ENCODE measurements around the gene DNAH10.
A peak's percentile ranks its signal among the peaks of the same experiment; 100 is the strongest.

The DNAH10 gene

DNA sequence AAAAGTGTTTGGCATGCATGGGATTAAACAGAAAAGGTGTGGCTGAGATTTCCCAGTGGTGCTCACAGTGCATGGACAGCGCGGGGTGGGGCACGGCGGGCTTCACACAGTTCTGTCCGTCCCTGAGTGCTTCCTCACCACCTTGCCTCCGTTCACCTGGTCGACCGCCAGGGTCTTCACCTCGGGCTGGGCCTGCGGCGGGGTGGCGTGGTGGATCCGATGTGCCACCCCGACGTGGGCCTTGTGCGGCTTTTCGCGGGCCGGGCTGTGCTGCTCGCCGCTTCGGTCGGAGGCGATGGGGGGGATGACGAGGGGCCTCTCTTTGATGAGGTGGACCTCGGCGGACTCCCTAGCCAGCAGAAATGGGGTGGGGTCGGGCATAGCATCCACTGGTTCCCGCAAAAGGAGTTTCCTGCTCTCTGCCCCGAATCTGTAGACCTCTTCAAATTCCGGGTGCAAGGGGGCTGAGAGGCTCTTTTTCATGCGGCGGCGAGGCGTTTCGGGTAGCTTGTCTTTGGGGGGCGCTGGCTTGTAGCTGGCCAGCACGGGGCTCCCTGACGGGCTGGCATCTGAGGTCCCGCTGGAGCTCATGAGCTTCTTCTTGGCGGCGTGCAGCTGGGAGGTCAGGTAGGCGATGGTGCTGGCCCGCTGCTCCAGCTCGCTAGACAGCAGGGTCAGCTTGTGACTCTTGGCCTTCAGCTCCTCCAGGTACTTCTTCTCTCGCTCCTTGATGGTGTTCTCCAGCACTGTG, 175.0 kb downstream of the DNAH10 start:
- TF ChIP-seq TAF1 (IDR thresholded peaks at IDR 0.05; ENCODE audit: low read depth) (no peak), TEAD4 (IDR thresholded peaks at IDR 0.05) (no peak), RAD21 (IDR thresholded peaks at IDR 0.05; ENCODE audit: low read depth) (no peak), TCF12 (IDR thresholded peaks at IDR 0.05; ENCODE audit: low read depth) (no peak)
- TF ChIP-seq, protein P1, sequence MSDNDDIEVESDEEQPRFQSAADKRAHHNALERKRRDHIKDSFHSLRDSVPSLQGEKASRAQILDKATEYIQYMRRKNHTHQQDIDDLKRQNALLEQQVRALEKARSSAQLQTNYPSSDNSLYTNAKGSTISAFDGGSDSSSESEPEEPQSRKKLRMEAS (IDR thresholded peaks at IDR 0.05), result no peak

DNA sequence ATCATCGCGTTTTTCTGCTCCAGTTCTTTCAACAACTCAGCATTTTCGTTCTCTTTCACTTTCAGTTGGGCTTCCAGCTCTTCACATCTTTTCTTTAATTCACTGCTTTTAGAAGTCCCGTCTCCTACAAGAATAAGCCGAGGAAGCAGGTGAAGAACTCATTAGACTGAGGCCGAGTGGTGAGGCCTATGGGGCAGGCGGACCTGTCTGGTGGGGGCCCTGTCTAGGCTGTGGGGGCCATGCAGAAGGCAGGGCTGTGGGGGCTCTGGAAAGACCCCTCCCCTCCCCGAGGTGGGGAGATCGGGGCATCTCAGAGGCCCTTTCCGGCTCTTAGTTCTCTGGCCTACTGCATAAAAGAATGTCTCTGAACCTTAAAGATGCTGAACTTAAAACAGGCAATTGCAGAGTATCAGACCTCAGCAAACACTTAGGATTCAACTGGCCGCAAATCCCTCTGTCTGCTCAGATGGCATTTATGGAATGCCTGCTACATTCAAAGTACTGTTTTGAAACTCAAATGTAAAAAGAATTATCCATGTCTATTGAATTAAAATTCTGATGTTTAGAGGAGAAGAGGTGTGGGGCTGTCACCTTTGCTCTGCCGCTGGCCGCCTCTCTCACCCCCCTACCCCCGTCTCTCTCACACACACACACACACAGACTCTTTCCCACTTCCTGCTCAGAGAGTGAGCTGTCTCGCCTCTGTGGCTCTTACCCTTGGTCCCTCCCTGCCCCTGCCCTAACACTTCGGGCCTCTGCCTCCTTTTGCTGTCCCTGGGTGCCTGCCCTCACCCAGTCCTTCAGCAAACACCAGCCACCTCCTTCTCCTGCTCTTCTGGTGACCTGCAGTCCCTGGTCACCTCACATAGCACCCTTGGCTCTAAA, 175.8 kb downstream of the DNAH10 start:
- TF ChIP-seq, protein P2, sequence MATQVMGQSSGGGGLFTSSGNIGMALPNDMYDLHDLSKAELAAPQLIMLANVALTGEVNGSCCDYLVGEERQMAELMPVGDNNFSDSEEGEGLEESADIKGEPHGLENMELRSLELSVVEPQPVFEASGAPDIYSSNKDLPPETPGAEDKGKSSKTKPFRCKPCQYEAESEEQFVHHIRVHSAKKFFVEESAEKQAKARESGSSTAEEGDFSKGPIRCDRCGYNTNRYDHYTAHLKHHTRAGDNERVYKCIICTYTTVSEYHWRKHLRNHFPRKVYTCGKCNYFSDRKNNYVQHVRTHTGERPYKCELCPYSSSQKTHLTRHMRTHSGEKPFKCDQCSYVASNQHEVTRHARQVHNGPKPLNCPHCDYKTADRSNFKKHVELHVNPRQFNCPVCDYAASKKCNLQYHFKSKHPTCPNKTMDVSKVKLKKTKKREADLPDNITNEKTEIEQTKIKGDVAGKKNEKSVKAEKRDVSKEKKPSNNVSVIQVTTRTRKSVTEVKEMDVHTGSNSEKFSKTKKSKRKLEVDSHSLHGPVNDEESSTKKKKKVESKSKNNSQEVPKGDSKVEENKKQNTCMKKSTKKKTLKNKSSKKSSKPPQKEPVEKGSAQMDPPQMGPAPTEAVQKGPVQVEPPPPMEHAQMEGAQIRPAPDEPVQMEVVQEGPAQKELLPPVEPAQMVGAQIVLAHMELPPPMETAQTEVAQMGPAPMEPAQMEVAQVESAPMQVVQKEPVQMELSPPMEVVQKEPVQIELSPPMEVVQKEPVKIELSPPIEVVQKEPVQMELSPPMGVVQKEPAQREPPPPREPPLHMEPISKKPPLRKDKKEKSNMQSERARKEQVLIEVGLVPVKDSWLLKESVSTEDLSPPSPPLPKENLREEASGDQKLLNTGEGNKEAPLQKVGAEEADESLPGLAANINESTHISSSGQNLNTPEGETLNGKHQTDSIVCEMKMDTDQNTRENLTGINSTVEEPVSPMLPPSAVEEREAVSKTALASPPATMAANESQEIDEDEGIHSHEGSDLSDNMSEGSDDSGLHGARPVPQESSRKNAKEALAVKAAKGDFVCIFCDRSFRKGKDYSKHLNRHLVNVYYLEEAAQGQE (IDR thresholded peaks at IDR 0.05; ENCODE audit: low read depth), result no peak
- TF ChIP-seq, protein P1 (IDR thresholded peaks at IDR 0.05), result no peak
- TF ChIP-seq CEBPB (IDR thresholded peaks at IDR 0.05) (no peak), NFIC (IDR thresholded peaks at IDR 0.05) (no peak), EP300 (IDR thresholded peaks at IDR 0.05; ENCODE audit: borderline replicate concordance) (no peak), YY1 (IDR thresholded peaks at IDR 0.05; ENCODE audit: low read depth) (no peak), RAD21 (IDR thresholded peaks at IDR 0.05; ENCODE audit: low read depth) (no peak), FOXM1 (IDR thresholded peaks at IDR 0.05; ENCODE audit: borderline replicate concordance, low read depth) (no peak), EGR1 (IDR thresholded peaks at IDR 0.05) (no peak)
- TF ChIP-seq, protein P3, sequence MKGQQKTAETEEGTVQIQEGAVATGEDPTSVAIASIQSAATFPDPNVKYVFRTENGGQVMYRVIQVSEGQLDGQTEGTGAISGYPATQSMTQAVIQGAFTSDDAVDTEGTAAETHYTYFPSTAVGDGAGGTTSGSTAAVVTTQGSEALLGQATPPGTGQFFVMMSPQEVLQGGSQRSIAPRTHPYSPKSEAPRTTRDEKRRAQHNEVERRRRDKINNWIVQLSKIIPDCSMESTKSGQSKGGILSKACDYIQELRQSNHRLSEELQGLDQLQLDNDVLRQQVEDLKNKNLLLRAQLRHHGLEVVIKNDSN (IDR thresholded peaks at IDR 0.05), result no peak

DNA sequence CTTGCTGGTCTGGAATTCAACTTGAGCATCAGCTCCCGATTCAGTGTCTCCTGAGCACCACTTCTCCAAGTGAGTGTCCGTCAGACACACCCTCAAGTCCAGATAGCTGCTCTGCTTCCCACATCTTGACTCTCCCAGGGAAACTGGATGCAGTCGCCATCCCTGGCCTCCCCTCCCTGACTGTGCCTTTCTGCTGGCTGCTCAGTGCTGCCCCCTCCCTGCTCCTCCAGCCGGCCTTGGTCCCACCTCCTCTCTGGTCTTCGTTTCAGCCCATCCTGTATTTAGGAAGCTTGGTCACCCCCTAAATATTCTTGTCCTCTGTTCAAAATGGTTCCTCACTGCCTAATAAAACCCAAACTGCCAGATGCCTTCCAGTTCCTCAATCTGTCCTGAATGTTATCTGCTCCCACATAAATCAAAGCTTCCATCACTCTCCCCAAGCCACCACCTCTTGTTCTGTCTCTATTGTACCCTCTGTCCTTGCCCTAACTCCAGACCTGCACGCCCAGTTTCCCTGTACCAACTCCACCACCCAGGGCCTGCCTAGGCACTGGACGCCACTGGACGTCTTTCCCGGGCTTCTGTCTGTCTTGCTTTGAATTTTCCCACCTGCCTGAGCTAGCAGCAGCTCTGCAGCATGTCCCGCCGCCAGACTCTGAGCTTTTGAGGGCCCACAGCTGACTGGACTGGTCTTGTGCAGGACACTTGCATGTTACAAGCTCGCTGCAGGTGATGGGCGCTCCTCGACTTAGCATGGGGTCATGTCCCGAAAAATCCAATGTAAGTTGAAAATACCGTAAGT, 176.8 kb downstream of the DNAH10 start:
- peak; percentile 23; the same call in 1 of the 2 replicates for TF ChIP-seq RAD21 (IDR thresholded peaks at IDR 0.05; ENCODE audit: low read depth)
- no peak for TF ChIP-seq ZBTB7A (IDR thresholded peaks at IDR 0.05; ENCODE audit: low read depth)

DNA sequence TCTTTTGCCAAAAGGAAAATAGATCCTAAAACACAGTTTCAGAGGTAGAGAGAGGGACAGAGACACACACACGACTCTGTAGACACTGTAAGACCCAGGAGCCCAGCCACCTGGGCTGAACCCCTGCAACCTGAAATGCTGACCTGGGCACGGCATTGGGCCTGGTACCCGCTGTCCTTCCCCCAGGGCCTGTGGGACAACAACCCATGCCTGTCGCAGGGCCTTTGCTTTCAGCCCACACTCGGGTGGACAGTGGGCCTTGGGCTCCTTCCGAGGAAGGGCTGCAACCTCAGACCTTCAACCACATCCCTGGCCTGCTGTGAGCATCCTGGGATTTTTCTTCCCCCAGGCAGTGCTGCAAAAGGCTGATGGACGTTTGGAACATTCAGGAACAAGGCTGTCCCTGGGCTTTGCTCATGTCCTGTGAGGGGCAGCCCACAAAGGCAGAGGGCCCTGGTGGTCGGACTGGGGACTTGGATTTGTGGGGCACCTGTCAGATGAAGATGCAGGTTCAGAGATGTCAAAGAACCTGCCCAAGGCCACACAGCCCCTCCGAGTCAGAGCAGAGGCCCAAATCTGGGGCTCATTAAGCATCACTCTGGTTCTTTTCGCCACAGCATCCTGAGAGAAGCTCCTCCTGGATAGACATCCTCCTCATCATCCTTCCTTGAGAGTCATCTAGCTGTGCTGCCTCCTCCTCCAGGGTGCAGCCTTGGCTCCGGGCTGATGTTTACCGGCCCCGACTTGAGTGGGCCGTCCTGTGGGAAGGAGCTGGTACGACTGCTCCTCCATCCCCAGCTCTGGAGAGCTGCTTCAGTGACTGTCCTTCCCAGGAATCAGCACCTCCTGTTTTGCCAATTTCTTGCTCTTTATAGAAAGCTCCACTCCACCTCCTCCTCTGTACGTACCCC, 177.9 kb downstream of the DNAH10 start:
- TF ChIP-seq NFIC (IDR thresholded peaks at IDR 0.05), result no peak

DNA sequence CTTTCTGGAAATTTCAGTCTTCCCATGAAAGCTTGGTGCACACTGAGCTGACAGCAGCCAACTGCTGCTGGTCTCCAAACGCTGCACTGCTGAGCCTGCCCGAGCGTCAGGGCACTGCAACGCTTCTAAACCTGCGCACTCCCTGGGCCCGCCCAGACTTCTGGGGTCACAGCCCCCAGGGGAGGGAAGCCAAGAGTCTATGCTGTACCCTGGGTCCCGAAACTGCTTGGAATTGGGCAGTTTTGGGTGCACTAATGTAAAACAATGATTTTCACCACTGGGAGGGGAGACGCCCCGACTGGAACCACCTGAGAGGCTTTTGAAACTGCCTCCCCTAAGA, 178.5 kb downstream of the DNAH10 start:
- TF ChIP-seq, protein P1 (IDR thresholded peaks at IDR 0.05), result no peak
- TF ChIP-seq NFIC (IDR thresholded peaks at IDR 0.05), result no peak
- no peak for TF ChIP-seq TEAD4 (IDR thresholded peaks at IDR 0.05)
- no peak for TF ChIP-seq TCF12 (IDR thresholded peaks at IDR 0.05; ENCODE audit: low read depth)
- TF ChIP-seq, protein P3 (IDR thresholded peaks at IDR 0.05), result no peak
- no peak for TF ChIP-seq ZBTB7A (IDR thresholded peaks at IDR 0.05; ENCODE audit: low read depth)
- TF ChIP-seq YY1 (IDR thresholded peaks at IDR 0.05; ENCODE audit: low read depth), result no peak
- TF ChIP-seq CREB1 (IDR thresholded peaks at IDR 0.05; ENCODE audit: low read depth), result no peak
- TF ChIP-seq, protein P2 (IDR thresholded peaks at IDR 0.05; ENCODE audit: low read depth), result no peak
- no peak for TF ChIP-seq FOXM1 (IDR thresholded peaks at IDR 0.05; ENCODE audit: borderline replicate concordance, low read depth)
- TF ChIP-seq RAD21 (IDR thresholded peaks at IDR 0.05; ENCODE audit: low read depth), result no peak
- TF ChIP-seq TAF1 (IDR thresholded peaks at IDR 0.05; ENCODE audit: low read depth), result no peak
- no peak for TF ChIP-seq CEBPB (IDR thresholded peaks at IDR 0.05)
- TF ChIP-seq EP300 (IDR thresholded peaks at IDR 0.05; ENCODE audit: borderline replicate concordance), result no peak
- no peak for TF ChIP-seq EGR1 (IDR thresholded peaks at IDR 0.05)

Data from Ishikawa (cell line).